HG02884 (cell line): ENCODE data around the gene MPZL1.

Source experiments
- ATAC-seq: cut with Tn5 transposase; IDR thresholded peaks from one replicate; pipeline ENCODE4 v1.9.1; 2021; ENCODE audit warnings: mild to moderate bottlenecking, moderate library complexity; ENCODE audit not compliant: unreplicated experiment

The MPZL1 gene

GRCh38 chr1:167694691-167695090 is 27.1 kb upstream of the MPZL1 start:
- no peak for ATAC-seq

DNA sequence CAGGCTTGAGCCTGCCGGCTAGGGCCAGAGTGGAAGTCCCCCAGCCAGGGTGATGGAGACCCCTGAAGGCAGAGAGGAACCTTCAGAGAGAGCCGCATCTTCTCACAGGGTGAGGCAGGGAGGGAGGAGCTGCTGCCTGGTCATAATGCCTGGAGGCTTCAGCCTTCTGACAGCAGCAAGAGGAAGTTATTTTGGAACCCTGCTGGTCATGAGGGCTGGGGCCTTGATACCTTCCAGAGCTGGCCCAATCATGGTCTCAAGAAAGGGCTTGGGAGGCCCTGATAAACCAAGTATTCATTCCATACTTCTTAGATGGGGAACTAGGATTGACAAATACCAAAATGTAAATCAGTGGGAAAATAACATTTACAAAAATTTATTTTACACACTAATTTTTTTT is 26.6 kb upstream of the MPZL1 start:
- no peak for ATAC-seq

DNA sequence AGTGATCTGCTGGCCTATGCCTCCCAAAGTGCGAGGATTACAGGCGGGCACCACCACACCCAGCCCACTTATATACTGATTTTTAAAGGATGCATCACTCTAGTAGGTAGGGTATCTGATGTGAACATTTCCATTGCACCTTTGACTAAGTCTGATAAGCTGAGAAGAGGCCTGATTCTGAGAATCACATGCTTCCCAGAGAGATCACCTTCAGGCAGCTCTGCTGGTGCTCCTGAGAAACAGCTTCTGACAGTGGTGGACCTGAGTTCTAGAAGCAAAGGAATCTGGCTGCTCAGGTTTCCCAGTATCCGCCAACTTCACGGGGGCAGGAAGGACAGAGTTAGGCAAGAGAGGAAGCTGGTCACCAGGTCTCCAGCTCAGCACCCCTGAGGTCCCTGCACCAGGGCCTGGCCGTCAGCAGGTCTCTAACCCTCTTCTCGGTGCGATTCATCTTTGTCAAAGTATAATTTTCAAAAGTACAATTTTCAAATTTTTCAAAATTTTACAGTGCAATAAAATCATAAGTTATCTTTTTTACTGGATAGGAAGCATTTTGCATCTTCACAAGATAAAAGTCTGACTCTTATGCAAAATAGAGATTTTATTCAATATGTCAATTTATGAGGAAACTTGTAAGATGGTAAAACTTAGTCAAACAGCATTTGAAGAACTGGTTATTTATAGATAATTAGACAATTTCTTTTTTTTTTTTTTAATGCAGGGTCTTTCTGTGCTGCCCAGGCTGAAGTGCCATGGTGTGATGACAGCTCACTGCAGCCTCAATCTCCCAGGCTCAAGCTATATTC is 25.8 kb upstream of the MPZL1 start:
- ATAC-seq, result no peak

- ATAC-seq, result no peak
Measured at GRCh38 chr1:167697667-167698141, 24.1 kb upstream of the MPZL1 start.

DNA sequence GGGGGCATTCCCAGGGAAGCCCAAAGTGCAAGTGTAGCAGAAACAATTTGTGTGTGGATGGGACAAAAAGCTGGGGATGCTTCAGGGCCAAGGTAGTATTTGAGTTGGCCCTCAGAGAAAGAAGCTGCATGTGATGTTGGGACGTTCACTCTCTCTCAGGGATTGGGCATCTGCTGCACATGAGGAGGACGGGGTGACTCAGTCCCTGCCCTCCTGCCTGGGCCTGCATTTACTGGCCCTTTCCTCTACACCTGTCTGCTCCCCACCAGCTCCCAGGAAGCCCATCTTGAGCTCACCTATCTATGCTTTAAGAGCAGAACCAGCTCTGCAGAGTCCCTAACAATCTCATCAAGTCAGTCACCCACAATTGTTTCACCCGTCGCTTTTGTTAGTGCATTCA is 23.5 kb upstream of the MPZL1 start:
- ATAC-seq, result no peak

GRCh38 chr1:167701510-167701909 is 20.3 kb upstream of the MPZL1 start:
- no peak for ATAC-seq

GRCh38 chr1:167703557-167703956 is 18.2 kb upstream of the MPZL1 start:
- ATAC-seq, result no peak

- no peak for ATAC-seq
Measured at GRCh38 chr1:167704715-167705114, 17.1 kb upstream of the MPZL1 start.

DNA sequence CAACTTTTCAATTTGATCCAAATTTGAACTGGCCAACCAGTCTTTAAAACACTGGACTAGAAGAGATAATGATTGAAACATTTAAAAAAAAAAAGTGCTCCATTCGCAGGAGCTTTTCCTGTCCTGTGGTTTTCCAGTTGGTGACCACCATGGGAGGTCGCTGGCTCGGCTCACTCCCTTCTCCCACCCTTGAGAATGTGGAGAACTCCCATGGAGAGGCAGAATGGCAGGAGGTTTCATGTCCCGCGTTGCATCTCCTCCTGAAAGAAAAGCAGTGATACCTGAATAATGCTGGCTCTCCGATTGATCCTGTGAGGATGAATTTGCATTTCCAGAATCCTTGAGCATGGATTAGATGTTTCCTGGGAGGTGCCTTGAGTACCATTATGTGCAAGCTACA is 16.5 kb upstream of the MPZL1 start:
- ATAC-seq, result no peak

DNA sequence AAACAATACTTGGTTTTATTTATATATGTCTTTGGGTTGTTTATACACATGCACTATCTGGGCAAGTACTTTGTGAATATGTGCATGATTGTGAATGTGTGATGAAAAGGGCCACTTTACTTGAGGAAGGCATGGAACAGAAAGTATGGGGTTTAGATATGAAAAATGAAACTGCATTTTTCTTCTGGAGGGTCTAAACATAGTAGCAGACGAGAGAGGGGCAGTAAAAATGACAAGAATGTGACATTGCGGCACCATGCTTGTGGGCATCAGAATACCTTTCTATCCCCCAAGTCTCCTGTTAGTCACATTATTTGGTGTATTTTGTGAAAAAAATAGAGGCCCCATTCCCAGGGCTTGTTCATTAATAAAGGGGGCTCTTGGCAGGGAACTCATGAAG is 15.4 kb upstream of the MPZL1 start:
- ATAC-seq, result no peak

DNA sequence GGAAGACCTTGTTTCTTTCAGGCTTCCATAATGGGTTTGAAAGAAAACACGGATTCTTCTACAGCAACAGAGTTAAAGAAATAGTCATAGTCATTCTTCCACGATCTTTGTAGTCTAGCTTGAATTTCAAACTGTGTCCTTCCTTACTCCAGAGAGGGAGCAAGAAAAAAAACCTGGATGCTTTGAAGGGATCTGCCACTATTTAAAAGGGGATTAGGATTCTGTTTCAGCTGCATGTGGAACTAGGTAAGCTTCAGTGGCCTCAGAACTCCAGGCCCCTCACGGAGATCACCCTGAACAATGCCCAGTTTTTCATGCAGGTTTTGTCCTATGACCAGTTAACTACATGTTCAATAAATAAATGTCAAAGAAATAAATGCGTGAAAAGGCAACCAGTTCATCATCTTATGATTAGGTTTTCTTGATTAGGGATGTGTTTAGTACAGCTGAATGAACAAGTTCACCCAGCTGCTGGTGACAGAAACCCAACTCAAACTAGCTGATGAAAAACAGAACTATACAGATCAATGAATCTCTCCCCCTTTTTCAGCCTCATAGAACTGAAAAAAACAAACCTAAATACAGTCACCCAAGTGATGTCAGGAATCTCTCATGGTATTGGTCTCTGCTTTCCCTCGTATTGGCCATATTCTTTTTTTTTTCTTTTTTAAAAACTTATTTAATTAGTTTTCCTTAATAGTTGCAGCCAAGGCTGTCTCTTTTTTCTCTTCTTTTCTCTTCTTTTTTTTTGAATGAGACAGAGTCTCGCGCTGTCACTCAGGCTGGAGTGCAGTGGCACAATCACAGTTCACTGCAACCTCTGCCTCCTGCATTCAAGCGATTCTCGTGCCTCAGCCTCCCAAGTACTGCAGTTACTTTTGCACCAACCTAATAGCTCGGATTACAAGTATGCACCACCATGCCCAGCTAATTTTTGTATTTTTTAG is 14.6 kb upstream of the MPZL1 start:
- peak; percentile 59 for ATAC-seq

DNA sequence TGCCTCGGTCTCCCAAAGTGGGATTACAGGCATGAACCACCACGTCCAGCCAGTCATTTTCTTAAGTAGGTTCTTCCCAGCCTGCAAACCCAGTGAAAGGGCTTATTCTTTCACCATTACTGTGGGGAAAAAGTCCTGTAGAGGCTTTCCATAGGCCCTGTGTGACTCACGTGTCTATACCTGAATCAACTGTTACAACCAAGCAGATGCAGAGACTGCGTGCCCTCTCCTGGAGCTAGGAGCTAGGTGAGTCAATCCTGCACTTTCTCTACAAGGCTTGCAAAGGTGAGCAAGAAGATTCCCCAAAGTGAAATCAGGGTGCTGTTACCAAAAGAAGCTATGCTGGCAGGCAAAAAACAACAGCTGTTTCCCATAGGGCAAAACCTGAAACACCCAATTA is 13.8 kb upstream of the MPZL1 start:
- no peak for ATAC-seq

DNA sequence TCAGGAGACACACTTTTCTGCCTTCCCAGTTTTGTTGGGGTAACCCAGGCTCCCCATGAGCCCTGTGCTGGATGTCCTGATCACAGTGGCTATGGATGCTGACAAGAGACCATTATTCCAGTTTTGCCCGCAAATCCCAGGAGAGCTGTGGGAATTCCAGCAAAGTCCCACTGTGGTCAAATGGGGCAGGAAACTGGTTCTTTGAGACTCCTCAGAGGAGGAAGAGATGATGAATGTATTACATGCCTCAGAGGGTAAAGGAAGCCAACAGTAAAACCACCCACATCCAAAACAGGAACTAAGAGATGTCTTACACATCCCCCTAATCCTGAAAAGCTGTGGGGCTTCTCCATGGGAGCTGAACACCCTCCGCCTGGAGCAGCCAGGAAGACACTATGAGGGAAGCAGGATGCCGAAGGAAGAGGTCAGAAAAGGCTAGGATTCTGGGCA is 12.8 kb upstream of the MPZL1 start:
- peak; percentile 39 for ATAC-seq

DNA sequence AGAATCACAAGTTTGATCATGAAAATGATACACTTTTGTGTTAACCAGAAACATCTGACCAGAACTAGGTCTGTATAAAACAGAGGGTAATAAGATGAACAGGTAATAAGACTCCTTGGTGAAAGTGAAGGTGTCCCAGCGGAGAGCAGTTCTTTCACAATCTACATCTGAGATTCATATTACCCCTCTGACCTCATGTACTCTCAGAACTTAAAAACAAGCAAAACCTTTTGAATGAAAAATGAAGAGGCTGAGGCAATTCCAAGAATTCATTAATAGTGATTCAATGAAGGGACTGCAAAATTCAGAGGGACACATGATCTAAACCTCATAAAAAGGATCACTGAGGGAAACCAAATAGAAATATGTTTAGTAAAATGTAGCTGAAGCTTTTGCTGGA is 10.9 kb upstream of the MPZL1 start:
- no peak for ATAC-seq

DNA sequence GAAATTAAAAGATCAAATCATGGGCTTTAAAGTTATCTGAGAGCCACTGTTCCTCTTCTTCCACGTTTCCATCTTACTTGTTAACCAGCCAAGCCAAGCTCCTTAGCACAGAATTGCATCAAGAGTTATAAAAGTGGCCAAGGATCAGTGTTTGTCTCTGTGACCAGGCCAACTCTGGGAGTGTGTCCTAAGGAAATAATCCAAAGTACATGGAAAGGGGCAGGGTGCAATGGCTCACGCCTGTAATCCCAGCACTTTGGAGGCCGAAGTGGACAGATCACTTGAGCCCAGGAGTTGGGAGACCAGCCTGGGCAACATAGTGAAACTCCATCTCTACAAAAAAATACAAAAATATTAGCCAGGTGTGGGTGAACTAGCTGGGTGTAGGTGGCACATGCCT is 10.0 kb upstream of the MPZL1 start:
- no peak for ATAC-seq

DNA sequence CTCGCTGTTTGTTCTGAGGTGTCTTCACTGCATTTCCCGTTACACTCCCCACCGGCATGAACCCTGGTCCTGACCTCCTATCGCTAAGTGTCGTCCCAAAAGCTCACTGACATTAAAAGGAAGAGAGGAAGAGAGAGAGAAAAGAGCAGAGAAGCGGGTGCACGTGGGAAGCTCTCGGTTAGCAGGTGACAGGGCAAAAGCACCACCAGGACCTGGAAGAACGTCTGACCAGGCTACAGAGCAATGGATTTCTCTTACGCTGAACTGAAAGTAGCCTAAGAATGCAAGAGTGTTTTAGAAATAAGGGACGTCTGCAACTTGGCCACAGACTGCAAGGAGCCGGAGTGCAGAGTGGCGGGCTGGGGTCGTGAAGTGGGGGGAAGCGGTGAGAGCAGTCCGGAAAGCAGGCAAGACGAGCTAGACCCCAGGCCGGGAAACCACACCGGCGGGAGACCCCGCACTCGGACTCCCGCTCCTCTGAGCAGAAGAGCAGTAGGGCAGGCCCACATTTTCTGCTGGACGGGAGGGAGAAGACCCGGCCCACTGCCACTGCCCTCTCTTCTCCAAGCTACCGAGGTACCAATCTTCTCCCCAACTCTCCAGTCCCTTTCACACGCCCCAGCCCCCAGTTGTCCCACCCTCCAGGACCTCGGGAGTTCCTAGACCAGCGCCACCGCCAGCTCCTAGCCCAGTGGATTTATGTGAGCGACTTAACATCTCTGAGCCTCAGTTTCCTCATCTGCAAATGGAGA is 8.3 kb upstream of the MPZL1 start:
- ATAC-seq, result no peak

DNA sequence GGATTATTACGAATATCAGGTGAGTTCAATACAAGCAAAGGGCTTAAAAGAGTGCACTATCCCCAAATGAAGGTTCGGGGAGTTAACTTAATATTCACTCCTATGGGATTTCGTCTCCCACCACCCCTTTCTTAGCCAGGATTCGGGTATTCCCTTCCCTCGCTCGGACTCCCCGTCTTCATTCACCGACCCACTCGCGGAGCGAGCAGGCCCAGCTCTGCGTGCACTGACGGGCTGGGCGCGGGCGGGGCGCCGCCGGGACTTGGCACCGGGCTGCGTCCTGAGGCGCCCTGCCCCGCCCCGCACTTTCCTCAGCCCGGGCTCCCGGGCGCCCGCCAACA is 7.7 kb upstream of the MPZL1 start:
- peak; percentile 43 for ATAC-seq

- ATAC-seq, result peak; percentile 30
Measured at GRCh38 chr1:167714439-167715156, 7.2 kb upstream of the MPZL1 start.

- peak; percentile 30 for ATAC-seq
Measured at GRCh38 chr1:167715157-167715999, 6.4 kb upstream of the MPZL1 start.

GRCh38 chr1:167716000-167716271 is 5.8 kb upstream of the MPZL1 start:
- no peak for ATAC-seq
